HFF-Myc (cell line): ENCODE results near the gene CHRM3.

Source experiments
- DNase-seq: peaks from one replicate; pipeline ENCODE4 v3.0.0-alpha.2; 2011; ENCODE audit warnings: low read depth; ENCODE audit errors: extremely low read depth
- H3K4me3 ChIP-seq: replicated peaks from 2 replicates; pipeline ENCODE4 v1.5.1; 2011; ENCODE audit warnings: low read depth, mild to moderate bottlenecking, control low read depth, low read length
- CTCF ChIP-seq: IDR thresholded peaks from 2 replicates; pipeline ENCODE4 v1.5.1; 2012; ENCODE audit warnings: mild to moderate bottlenecking, low read depth, low read length, control low read depth; ENCODE audit errors: missing control alignments

CHRM3 gene

GRCh38 chr1:239386453-239387303 is at the start of gene CHRM3:
CHRM3 (plus strand) TSS chr1:239386568; CDS start chr1:239907452, 520,884 bp downstream.
- DNase-seq = no peak
- peak within 1 kb of the TSS; percentile 19 for H3K4me3 ChIP-seq
- TF ChIP-seq CTCF = no peak

DNA sequence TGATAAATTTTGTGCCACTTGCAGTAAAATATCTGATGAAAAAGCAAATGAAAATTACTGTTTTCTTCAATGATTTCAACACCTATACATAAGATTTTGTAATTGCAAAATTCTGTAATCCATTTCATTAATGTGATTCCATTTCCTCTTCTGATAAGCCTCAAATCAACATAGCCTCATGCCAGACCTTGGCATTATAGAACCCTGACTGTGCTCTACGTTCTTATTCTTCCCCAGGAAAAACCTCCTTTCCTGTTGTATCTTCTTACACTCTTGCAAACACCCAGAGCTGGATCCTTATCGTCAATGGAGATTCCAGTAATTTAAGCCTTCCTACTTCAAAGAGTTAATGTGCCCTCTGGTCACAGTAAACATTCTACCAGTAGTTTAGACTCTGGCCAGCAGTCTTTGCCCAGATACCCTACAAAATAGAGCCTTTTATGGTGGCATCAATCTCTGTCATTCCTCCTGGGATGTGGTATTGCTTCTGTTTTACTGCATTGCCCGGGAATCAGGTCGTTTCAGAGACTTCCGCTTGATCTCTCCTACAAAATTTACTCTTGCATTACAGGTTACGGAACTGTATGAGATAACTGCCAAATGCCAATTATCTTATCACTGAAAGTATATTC is 48.5 kb upstream of the CHRM3 start:
- DNase-seq = no peak
- H3K4me3 ChIP-seq = no peak overlapping the region
- TF ChIP-seq CTCF = no peak

- no peak for TF ChIP-seq CTCF
- no peak for DNase-seq
- no peak overlapping the region for H3K4me3 ChIP-seq
These were observed 38.6 kb upstream of the CHRM3 start for GRCh38 chr1:239347776-239348175.

DNA sequence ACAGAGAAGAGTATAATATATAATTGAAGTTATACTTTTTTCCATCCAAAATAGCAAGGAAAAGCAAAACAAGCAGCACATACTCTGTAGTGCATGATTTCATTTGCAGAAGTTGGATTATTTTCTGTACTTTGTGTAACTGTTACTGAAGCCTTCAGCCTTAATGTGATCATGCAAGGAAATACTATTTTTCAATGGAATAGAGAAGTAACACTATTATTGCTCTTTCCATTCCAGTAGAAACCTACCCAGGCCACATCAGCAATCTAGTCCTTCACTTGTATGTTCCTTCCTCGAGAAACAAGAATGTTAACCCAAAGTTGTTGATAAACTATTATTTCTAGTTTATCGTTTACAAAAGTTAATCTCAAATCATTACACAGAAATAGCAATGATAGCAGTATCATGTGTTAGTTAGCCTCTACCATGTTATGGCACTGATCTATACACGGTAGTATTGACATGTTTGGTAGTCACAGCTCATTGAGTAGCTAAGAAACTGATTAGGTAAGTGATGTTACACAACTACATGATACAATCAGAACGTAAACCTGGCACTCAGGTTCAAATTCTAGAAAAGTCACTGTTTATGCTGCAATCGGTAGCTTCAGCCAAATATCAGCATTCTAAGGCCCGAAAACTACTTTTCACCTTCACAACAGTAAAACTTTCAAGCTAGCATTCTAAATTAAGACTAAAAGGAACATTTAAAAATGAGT is 37.6 kb upstream of the CHRM3 start:
- TF ChIP-seq CTCF = no peak
- DNase-seq = no peak
- H3K4me3 ChIP-seq = no peak overlapping the region

DNA sequence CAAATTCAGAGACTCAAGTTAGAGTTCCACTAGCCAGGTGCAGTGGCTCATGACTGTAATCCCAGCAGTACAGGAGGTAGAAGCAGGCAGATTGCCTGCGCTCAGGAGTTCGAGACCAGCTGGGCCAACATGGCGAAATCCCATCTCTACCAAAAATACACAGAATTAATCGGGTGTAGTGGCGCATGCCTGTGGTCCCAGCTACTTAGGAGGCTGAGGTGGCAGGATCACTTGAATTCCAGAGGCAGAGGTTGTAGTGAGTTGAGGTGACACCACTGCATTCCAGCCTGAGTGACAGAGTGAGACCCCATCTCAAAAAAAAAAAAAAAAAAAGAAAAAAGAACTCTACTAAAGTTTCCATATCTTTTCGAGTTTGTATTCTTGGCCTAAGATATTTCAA is 36.7 kb upstream of the CHRM3 start:
- H3K4me3 ChIP-seq = no peak overlapping the region
- DNase-seq = no peak

GRCh38 chr1:239353536-239353935 is 32.8 kb upstream of the CHRM3 start:
- no peak for DNase-seq
- no peak for TF ChIP-seq CTCF
- H3K4me3 ChIP-seq = no peak overlapping the region

More for the DNA sequence above, 36.7 kb upstream of the CHRM3 start:
- TF ChIP-seq CTCF = no peak
